ENCODE results near the gene LRGUK.
"Not testable (repeated sequence)": the region's sequence is repeated elsewhere in the genome, so short reads cannot be mapped to it uniquely, and the experiment has no call there.

The LRGUK gene

GRCh38 chr7:134186801-134187200, 59.7 kb downstream of the LRGUK start:
- no peak for DNase-seq

GRCh38 chr7:134187893-134188292, 60.8 kb downstream of the LRGUK start:
- DNase-seq: no peak

- no peak for DNase-seq
These were observed 61.2 kb downstream of the LRGUK start for GRCh38 chr7:134188311-134188710.

GRCh38 chr7:134189559-134189958, 62.4 kb downstream of the LRGUK start:
- no peak for DNase-seq

GRCh38 chr7:134191876-134192275, 64.7 kb downstream of the LRGUK start:
- DNase-seq: no peak

- no peak for DNase-seq
These were observed 66.1 kb downstream of the LRGUK start for GRCh38 chr7:134193240-134193639.

- no peak for DNase-seq
These were observed 68.1 kb downstream of the LRGUK start for GRCh38 chr7:134195252-134195651.

GRCh38 chr7:134196439-134196838, 69.3 kb downstream of the LRGUK start:
- no peak for DNase-seq

- DNase-seq: no peak
These were observed 70.2 kb downstream of the LRGUK start for GRCh38 chr7:134197345-134197744.

GRCh38 chr7:134200970-134201369, 73.8 kb downstream of the LRGUK start:
- DNase-seq: no peak

GRCh38 chr7:134201569-134202261, 74.6 kb downstream of the LRGUK start:
- no peak for DNase-seq

GRCh38 chr7:134203186-134203889, 76.2 kb downstream of the LRGUK start:
- no peak for DNase-seq

GRCh38 chr7:134209322-134210015, 82.3 kb downstream of the LRGUK start:
- no peak for DNase-seq

GRCh38 chr7:134210227-134210626, 83.1 kb downstream of the LRGUK start:
- DNase-seq: no peak

- DNase-seq: no peak
These were observed 84.0 kb downstream of the LRGUK start for GRCh38 chr7:134210976-134211663.

GRCh38 chr7:134211817-134212216, 84.7 kb downstream of the LRGUK start:
- no peak for DNase-seq

- no peak for DNase-seq
These were observed 85.7 kb downstream of the LRGUK start for GRCh38 chr7:134212576-134213546.

GRCh38 chr7:134220236-134220635, 93.1 kb downstream of the LRGUK start:
- DNase-seq: no peak

- not testable (repeated sequence) for DNase-seq
These were observed 104.2 kb downstream of the LRGUK start for GRCh38 chr7:134231296-134231695.

GRCh38 chr7:134234216-134234615, 107.1 kb downstream of the LRGUK start:
- DNase-seq: no peak

- no peak for DNase-seq
These were observed 118.1 kb downstream of the LRGUK start for GRCh38 chr7:134245253-134245652.

GRCh38 chr7:134246347-134246746, 119.2 kb downstream of the LRGUK start:
- no peak for DNase-seq

All from GDM1 (cell line).